T-helper 2 cell treated with Interferon-gamma antibody and Interleukin-4, amounts not matched to agents 5 μg/mL and 100 μg/mL, for 36 hours (primary cell): ENCODE data around the gene USE1.
A peak's percentile ranks its signal among the peaks of the same experiment; 100 is the strongest.
"Not testable (repeated sequence)": the region's sequence is repeated elsewhere in the genome, so short reads cannot be mapped to it uniquely, and the experiment has no call there.

Source experiments
- DNase-seq: peaks from one replicate; pipeline ENCODE4 v3.0.0; 2021; ENCODE audit warnings: low spot score
- H3K27ac Mint-ChIP-seq: one replicate; pipeline ENCODE4 v1.8.0; 2021; ENCODE audit warnings: mild to moderate bottlenecking, mixed read lengths
- H3K27me3 Mint-ChIP-seq: one replicate; pipeline ENCODE4 v1.8.0; 2021; ENCODE audit warnings: low read depth, mixed read lengths
- H3K36me3 Mint-ChIP-seq: one replicate; pipeline ENCODE4 v1.8.0; 2021; ENCODE audit warnings: low read depth, mixed read lengths
- H3K4me1 Mint-ChIP-seq: one replicate; pipeline ENCODE4 v1.8.0; 2021; ENCODE audit warnings: low read depth, mixed read lengths
- H3K4me3 Mint-ChIP-seq: one replicate; pipeline ENCODE4 v1.8.0; 2022; ENCODE audit warnings: mild to moderate bottlenecking, moderate library complexity, mixed read lengths
- H3K9me3 Mint-ChIP-seq: one replicate; pipeline ENCODE4 v1.8.0; 2021; ENCODE audit warnings: mixed read lengths

Gene USE1, protein sequence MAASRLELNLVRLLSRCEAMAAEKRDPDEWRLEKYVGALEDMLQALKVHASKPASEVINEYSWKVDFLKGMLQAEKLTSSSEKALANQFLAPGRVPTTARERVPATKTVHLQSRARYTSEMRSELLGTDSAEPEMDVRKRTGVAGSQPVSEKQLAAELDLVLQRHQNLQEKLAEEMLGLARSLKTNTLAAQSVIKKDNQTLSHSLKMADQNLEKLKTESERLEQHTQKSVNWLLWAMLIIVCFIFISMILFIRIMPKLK

DNA sequence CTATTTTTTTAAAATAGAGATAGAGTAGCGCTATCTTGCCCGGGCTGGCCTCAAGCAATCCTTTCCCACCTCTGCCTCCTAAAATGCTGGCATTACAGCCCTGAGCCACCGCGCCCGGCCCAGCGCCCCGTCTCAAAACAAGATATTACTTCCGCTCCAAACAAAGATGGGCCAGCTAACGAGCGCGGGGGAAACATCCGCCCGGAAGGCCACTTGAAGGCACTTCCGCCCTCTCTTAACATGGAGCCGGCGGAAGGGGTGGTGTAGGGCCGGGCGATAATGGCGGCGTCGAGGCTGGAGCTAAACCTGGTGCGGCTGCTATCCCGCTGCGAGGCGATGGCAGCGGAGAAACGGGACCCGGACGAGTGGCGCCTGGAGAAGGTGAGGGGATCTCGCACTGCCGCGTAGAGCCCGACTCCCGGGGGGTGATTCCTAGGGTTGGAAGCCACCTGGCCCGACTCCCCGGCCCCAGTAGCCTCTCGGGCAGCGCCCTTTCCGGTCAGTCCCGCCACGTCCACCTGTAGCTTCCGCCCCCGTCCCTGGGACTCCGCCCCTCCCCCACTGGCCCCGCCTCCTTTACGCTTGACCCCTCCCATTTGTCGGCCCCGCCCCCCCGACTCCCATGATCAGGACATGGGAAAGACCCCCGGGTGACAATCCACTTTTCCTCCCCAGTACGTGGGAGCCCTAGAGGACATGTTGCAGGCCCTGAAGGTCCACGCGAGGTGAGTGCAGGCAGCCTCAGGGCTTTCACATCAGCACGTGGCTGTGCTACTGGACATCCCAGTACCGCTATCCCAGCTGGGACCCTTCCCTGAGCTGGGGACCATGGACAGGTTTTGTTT is at the start of gene USE1:
TSS of gene USE1 (plus strand) at position 231 of the 845 bp plus-strand sequence. CDS start at position 280, 49 bp downstream.
- peak within 1 kb of the TSS; percentile 96 for H3K27ac Mint-ChIP-seq
- no peaks in the 10 kb centered on the region for H3K9me3 Mint-ChIP-seq
- H3K27me3 Mint-ChIP-seq = no peaks in the 10 kb centered on the region
- H3K4me1 Mint-ChIP-seq = peaks cover 10% of the 10 kb centered on the region
- peak within 1 kb of the TSS; percentile 83 for H3K4me3 Mint-ChIP-seq
- DNase-seq = peak; percentile 85
- peaks cover 41% of the 10 kb centered on the region for H3K36me3 Mint-ChIP-seq

DNA sequence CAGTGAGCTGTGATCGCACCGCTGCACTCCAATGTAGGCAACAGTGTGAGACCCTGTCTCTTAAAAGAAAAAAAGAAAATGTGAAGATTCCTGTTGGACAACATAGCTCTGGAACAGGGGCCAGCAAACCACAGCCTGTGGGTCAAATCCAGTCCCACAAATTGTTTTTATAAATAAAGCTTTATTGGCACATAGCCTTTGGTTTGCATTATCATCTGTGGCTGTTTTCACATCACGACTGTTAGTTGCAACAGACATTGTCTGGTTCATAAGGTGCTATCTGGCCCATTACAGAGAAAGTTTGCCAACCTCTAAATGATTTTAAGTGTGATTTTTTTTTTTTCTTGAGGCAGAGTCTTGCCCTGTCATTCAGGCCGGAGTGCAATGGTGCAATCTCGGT is 49.4 kb upstream of the USE1 start:
- H3K27ac Mint-ChIP-seq = no peak overlapping the region
- H3K4me3 Mint-ChIP-seq = no peak overlapping the region
- no peaks in the 10 kb centered on the region for H3K27me3 Mint-ChIP-seq
- H3K4me1 Mint-ChIP-seq = no peaks in the 10 kb centered on the region
- peaks cover 10% of the 10 kb centered on the region for H3K9me3 Mint-ChIP-seq
- peaks cover 62% of the 10 kb centered on the region for H3K36me3 Mint-ChIP-seq
- DNase-seq = no peak

DNA sequence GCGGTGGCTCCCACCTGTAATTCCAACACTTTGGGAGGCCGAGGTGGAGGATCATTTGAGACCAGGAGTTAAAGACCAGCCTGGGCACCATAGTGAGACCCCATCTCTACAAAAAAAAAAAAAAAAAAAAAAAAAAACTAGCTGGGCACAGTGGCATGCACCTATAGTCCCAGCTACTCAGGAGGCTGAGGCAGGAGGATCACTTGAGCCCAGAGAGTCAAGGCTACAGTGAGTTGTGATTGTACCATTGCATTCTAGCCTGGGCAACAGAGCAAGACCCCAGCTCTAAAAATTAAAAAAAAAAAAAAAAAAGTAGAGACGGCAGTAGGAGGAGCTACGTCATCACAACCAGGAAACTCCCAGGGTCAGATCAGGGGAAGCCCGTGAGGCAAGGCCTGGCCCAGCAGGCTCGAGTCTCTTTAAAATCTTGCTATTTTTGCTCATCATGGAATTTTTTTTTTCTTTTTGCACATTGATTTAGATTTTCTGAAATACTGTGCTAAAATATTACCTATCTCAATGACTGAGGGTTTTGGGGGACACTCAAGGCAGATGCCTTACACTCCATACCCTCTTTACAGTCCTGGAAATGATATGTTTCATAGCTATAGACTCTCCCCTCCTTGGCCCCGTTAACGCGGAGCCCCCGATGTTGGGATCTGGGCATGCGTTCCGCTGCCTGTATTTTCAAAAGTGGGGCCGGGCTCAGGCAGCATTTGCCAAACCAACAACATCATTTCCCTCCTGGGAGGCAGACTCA is 44.4 kb upstream of the USE1 start:
- Mint-ChIP-seq H3K9me3 (no peaks in the 10 kb centered on the region), H3K27me3 (no peaks in the 10 kb centered on the region), H3K4me1 (no peaks in the 10 kb centered on the region), H3K4me3 (no peak overlapping the region), H3K36me3 (peaks cover 58% of the 10 kb centered on the region), H3K27ac (no peak overlapping the region)
- DNase-seq = no peak

DNA sequence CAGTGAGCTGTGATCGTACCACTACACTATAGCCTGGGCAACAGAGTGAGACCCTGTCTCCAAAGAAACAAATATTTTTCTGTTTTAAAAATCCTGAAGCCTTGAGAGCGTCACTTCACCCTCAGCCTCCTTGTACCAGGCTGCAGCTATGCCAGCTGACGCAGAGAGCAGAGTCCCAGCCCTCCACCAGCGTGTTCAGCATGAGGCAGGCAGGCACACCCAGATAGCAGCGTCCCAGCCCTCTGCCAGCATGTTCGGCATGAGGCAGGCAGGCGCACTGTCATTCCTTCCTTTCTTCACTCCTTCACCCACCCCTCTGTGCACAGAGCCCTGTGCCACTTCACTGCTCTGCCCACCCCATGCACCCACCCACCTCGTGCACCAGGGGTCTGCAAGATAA is 43.3 kb upstream of the USE1 start:
- no peaks in the 10 kb centered on the region for H3K4me1 Mint-ChIP-seq
- no peaks in the 10 kb centered on the region for H3K9me3 Mint-ChIP-seq
- H3K27ac Mint-ChIP-seq = no peak overlapping the region
- H3K4me3 Mint-ChIP-seq = no peak overlapping the region
- peaks cover 55% of the 10 kb centered on the region for H3K36me3 Mint-ChIP-seq
- no peaks in the 10 kb centered on the region for H3K27me3 Mint-ChIP-seq
- no peak for DNase-seq

DNA sequence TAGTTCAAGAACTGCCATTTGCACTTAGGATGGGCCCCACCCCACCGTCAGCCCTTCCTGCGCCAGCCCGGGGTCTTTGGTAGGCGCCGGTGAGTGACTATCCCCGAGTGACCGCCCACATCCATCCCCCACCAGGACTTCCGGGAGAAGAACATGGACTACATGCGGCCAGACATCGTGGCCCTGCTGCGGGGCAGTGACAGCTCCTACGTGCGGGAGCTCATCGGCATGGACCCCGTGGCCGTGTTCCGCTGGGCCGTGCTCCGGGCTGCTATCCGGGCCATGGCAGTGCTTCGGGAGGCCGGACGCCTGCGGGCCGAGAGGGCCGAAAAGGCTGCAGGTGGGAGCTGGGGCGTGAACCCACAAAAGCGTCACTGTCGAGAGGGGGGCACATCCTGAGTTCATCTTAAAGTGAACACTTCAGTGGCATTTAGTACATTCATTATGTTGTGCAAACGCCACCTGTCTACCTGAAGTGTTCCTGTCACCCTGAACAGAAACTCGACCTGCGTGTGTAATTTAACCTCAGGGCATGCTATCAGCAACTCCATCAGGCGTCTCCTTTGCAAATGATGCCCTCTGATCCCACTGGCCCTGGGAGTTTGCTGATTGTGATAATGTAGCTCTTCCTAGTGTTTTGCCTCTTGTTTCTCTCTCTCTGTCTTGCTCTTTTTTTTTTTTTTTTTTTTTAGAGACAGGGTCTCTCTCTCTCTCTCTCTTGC is 42.4 kb upstream of the USE1 start:
- Mint-ChIP-seq H3K27ac (peak overlapping the region; percentile 36), H3K4me3 (no peak overlapping the region), H3K36me3 (peaks cover 57% of the 10 kb centered on the region)

DNA sequence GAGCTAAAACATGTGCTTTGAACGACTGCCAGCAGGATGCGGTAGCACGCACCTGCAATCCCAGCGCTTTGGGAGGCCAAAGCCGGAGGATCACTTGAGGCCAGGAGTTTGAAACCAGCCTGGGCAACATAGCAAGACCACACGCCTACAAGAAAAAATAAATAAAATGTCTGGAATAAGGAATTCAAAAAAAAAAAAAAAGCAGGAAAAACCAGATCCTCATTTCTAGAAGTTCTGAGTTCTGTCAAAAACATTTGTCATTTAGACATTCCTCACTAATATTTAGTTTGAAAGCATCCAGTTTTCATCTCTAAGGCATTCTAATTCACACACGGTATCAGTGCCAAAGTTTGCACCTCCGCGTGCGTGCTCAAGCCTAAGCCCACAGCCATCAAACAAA is 36.9 kb upstream of the USE1 start:
- no peak overlapping the region for H3K27ac Mint-ChIP-seq
- no peaks in the 10 kb centered on the region for H3K9me3 Mint-ChIP-seq
- H3K27me3 Mint-ChIP-seq = no peaks in the 10 kb centered on the region
- DNase-seq = no peak
- H3K4me1 Mint-ChIP-seq = peaks cover 4% of the 10 kb centered on the region
- no peak overlapping the region for H3K4me3 Mint-ChIP-seq
- H3K36me3 Mint-ChIP-seq = peaks cover 42% of the 10 kb centered on the region

More for the DNA sequence above, 42.4 kb upstream of the USE1 start:
- Mint-ChIP-seq H3K4me1 (no peaks in the 10 kb centered on the region), H3K27me3 (no peaks in the 10 kb centered on the region), H3K9me3 (no peaks in the 10 kb centered on the region)
- DNase-seq = no peak

DNA sequence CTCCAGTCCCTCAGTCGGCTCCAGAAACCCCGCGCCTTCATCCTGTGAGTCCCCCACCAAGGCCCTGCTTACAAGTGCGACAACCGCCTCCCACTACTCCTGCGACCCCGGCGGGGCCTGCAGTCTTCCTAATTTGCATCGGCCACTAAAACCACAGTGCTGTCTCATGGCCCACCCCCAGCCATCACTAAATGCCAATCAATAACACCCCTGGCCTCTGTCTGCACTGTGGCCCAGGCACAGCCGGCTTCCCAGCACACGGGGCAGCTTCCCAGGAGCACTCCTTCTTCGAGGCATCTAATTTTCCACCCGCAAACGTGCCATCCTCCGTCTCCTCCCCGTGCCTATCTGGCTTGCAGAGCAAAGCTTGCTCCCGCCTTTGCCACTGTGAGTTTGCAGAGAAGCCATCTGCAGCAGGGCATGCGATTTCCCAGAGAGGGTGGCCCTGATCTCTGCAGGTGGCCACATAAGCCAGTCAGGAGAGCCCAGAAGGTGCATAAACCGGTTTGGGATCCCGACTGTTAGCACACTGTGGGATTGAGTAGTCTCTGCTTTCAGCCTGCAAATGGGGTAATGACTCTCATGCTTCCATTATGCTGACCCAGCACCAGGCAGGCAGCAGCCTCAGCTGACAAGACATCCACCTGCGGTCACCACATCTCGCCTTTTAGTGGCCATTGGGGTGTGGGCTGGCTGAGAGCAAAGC is 34.0 kb upstream of the USE1 start:
- Mint-ChIP-seq H3K27ac (no peak overlapping the region), H3K36me3 (peaks cover 53% of the 10 kb centered on the region), H3K9me3 (no peaks in the 10 kb centered on the region), H3K4me3 (no peak overlapping the region), H3K4me1 (peaks cover 15% of the 10 kb centered on the region), H3K27me3 (no peaks in the 10 kb centered on the region)
- no peak for DNase-seq

DNA sequence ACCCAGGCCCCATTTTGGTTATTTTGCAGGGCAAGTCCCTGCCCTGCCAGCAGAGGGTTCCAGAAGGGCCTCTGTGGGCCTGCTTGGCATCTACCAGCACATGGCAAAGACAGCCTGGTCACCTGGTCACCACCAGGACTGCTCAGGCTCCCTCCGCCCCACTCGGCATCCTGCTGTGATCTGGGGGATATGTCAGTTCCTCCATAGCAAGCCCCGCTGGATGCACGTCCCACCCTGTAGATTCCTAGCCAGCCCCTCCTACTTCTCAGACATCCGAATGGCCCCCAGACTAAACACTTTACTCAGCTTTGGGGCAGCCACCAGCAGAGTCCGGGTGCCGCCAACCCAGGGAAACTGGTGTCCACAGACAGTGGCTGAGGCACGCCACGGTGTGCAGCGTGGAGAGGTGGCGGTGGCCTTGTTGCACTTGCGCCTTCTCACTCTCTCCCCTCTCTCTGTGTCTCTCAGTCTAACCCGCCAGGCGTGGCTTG is 31.8 kb upstream of the USE1 start:
- peaks cover 54% of the 10 kb centered on the region for H3K36me3 Mint-ChIP-seq
- H3K4me1 Mint-ChIP-seq = peaks cover 15% of the 10 kb centered on the region
- H3K4me3 Mint-ChIP-seq = peak overlapping the region; percentile 86
- H3K27ac Mint-ChIP-seq = peak overlapping the region; percentile 91
- no peak for DNase-seq
- no peaks in the 10 kb centered on the region for H3K9me3 Mint-ChIP-seq
- no peaks in the 10 kb centered on the region for H3K27me3 Mint-ChIP-seq

DNA sequence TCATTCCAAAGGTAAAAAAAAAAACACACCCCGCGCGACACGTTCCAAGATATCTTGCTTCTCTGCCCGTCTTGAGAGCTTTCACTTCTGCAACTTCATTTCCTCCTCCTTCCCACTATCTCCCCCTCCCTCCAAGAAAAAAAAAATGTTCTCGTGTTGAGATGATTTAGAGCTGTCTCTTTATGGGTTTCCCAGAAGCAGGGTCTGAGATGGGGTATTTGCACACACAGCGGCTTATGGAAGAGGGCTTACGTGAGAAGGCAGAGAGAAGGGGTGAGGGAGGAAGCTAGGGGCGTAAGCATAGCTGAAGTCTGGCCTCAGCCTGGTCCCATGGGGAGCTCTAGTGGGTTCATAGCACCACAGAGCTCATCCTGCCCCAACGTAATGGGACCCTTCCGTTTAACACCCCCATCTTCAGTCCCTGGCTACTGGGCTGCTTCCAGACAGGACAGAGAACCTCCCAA is 31.3 kb upstream of the USE1 start:
- H3K36me3 Mint-ChIP-seq = peaks cover 55% of the 10 kb centered on the region
- no peak for DNase-seq
- H3K4me3 Mint-ChIP-seq = peak overlapping the region; percentile 86
- peak overlapping the region; percentile 91 for H3K27ac Mint-ChIP-seq
- H3K4me1 Mint-ChIP-seq = peaks cover 15% of the 10 kb centered on the region
- no peaks in the 10 kb centered on the region for H3K27me3 Mint-ChIP-seq
- no peaks in the 10 kb centered on the region for H3K9me3 Mint-ChIP-seq

DNA sequence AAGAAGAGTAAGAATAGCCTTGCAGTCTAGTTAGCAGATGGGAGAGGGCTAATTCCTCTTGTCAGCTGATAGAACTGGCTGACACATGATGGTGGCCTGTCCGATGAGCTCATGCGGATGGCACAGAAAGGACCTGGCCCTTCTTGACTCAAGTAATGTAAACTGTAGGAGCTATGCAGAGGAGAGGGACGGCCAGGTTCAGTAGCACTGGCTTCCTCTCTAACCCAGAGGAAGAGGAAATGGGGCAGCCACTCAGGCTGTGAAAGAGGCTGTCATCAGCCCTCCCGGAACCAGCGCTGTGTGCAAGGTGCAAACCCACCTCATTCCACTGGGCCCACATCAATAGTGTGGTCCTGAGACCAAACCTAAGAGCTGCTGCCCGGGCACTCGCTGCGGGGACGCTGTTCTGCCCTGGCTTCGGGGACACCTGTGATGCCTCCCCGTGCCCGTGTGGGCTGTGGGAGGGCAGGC is 30.8 kb upstream of the USE1 start:
- peak overlapping the region; percentile 91 for H3K27ac Mint-ChIP-seq
- peaks cover 56% of the 10 kb centered on the region for H3K36me3 Mint-ChIP-seq
- peaks cover 15% of the 10 kb centered on the region for H3K4me1 Mint-ChIP-seq
- no peaks in the 10 kb centered on the region for H3K9me3 Mint-ChIP-seq
- H3K27me3 Mint-ChIP-seq = no peaks in the 10 kb centered on the region
- no peak for DNase-seq
- peak overlapping the region; percentile 86 for H3K4me3 Mint-ChIP-seq

DNA sequence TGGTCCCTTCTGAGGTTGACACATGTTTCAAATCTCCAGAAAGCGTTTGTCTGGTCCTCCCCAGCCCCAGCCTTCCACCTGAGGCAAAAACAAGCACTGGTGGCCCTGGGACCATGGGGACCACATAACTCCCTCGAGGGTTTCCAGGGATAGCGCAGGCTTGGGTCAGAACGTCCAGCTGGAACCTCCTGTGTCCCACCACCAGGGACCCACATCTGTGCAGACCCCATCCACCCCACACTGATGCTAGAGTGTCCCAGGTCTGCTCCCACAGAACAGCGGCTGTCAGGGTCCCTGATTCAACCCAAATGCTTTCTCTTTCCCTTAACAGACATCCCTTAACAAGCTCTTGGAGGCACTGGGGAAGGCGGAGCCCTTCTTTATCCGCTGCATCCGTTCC is 29.6 kb upstream of the USE1 start:
- Mint-ChIP-seq H3K27me3 (no peaks in the 10 kb centered on the region), H3K27ac (no peak overlapping the region), H3K4me3 (no peak overlapping the region), H3K4me1 (peaks cover 15% of the 10 kb centered on the region), H3K9me3 (no peaks in the 10 kb centered on the region), H3K36me3 (peaks cover 58% of the 10 kb centered on the region)
- no peak for DNase-seq

DNA sequence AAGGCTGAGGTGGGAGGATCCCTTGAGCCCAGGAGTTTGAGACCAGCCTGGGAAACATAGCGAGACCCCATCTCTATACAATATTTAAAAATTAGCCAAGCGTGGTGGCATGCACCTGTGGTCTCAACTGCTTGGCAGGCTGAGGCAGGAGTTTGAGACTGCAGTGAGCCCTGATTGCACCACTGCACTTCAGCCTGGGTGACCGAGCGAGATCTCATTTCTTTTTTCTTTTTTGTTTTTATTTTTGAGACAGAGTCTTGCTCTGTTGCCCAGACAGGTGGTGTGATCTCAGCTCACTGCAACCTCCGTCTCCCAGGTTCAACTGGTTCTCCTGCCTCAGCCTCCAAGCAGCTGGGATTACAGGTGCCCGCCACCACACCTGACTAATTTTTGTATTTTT is 23.4 kb upstream of the USE1 start:
- not testable (repeated sequence) for H3K27me3 Mint-ChIP-seq, H3K4me3 Mint-ChIP-seq, H3K9me3 Mint-ChIP-seq, H3K27ac Mint-ChIP-seq, DNase-seq, H3K4me1 Mint-ChIP-seq
- peaks cover 44% of the 10 kb centered on the region for H3K36me3 Mint-ChIP-seq

DNA sequence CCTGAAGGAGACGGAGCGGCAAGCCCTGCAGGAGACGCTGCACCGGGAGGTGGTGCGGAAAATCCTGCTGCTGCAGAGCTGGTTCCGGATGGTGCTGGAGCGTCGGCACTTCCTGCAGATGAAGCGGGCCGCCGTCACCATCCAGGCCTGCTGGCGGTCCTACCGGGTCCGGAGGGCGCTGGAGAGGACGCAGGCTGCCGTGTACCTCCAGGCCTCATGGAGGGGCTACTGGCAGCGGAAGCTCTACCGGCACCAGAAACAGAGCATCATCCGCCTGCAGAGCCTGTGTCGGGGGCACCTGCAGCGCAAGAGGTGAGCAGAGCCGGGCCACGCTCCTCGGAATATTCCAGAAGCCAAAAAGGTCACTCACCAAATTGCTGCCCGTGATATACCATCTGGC is 22.4 kb upstream of the USE1 start:
- Mint-ChIP-seq H3K4me1 (no peaks in the 10 kb centered on the region), H3K36me3 (peaks cover 46% of the 10 kb centered on the region), H3K27me3 (no peaks in the 10 kb centered on the region), H3K27ac (no peak overlapping the region), H3K4me3 (no peak overlapping the region), H3K9me3 (no peaks in the 10 kb centered on the region)
- DNase-seq = no peak
